GM18505 (cell line): ENCODE measurements around the gene RNF11.
A peak's percentile ranks its signal among the peaks of the same experiment; 100 is the strongest.
"Not testable (repeated sequence)": the region's sequence is repeated elsewhere in the genome, so short reads cannot be mapped to it uniquely, and the experiment has no call there.

Source experiments
- ATAC-seq: cut with Tn5 transposase; IDR thresholded peaks from one replicate; pipeline ENCODE4 v1.9.1; 2021; ENCODE audit not compliant: unreplicated experiment
- POLR2A ChIP-seq: IDR thresholded peaks from 4 replicates; pipeline ENCODE4 v1.6.1; 2011; ENCODE audit warnings: borderline replicate concordance; ENCODE audit not compliant: insufficient read depth, insufficient read length; ENCODE audit errors: extremely low read depth

The RNF11 gene

DNA sequence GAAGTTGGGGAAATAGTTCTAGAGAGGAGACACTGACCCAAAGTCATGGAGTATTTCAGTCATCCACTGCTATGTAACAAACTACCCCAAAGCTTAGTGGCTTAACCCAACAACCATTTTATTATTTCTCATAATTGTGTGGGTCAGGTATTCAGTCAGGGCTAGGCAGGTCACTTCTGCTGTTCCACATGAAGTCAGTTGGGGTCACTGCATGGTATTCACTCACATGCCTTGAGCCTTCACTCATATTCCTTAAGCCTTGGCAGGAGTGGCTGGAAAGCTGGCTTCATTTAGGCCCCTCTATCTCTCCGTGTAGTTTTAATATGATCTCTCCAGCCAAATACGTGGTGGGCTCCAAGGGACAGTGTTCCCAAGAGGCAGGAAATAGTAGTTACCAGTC lies 17.5 kb upstream of the RNF11 start:
- no peak for ATAC-seq
- no peak for TF ChIP-seq POLR2A

DNA sequence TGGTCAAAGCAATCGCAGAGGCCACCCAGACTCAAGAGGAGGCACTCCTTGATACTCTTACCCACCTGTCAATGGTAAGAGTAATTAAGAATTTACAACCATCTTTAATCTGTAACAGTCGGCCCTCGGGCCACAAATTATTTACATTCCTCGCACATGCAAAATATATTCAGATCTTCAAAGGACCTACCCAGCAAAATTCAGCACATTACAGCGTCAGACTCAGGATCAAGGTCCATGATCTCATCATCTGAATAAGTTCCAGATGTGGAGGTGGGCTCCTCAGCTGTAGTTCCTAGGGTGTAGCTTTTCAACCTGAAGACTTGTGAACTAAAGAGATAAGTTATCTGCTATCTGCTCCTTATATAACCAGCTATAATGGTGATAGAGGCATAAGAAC lies 17.1 kb upstream of the RNF11 start:
- no peak for ATAC-seq
- no peak for TF ChIP-seq POLR2A

DNA sequence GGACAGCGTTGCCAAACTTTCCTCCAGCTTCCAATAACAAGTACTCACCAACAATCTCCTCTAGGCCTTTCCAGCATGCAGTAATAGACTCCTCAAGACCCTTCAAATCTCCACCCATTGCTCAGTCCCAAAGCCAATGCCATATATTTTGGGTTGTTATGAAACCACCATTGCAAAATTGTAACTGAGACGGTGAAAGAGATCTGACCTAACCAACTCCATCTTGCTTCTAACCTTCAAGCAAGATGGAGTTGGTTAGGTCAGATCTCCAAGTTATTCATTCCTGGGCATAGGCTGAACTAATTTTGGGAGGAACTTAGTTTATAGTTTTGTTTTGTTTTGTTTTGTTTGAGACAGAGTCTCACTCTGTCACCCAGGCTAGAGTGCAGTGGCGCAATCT lies 14.5 kb upstream of the RNF11 start:
- not testable (repeated sequence) for ATAC-seq

DNA sequence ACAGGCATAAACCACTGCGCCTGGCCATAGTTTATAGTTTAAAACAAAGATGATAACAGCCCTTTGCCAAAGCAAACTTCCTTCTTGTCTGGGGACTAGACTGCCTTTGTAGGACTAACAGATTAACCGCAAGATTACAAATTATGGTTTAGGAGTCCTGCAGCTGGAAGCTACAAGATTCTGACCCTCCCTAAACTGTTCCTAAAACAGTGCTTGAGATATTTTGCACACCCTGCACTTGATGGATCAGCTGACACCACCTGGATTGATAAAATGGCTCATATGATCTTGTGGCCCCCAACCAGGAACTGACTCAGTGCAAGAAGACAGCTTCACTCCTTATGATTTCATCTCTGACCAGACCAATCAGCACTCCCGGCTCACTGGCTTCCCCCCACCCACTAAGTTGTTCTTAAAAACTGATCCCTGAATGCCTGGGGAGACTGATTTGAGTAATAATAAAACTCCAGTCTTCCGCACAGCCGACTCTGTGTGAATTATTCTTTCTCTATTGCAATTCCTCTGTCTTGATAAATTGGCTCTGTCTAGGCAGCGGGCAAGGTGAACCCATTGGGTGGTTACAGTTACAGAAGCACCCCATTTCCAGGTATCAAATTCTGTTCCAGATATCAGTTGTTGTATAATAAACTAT lies 13.8 kb upstream of the RNF11 start:
- no peak for ATAC-seq
- no peak for TF ChIP-seq POLR2A

DNA sequence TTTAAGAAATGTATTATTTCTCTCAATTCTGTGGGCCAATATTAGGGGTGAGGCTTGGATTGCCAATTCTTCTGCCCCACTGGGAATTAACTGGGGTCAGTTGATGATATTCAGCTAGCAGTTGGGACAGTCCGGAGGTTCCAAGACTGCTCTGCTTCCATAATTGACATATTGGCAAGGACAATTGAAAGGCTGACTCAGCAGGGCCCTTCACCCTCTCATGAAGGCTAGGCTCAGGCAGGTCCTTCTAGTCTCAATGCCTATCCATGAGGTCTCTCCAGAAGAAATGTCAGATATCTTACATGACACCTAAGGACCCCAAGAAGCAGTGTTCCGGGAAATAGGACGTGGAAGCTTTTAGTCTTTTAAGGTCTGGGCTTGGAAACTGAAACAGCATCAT lies 13.3 kb upstream of the RNF11 start:
- no peak for TF ChIP-seq POLR2A
- ATAC-seq, result no peak

DNA sequence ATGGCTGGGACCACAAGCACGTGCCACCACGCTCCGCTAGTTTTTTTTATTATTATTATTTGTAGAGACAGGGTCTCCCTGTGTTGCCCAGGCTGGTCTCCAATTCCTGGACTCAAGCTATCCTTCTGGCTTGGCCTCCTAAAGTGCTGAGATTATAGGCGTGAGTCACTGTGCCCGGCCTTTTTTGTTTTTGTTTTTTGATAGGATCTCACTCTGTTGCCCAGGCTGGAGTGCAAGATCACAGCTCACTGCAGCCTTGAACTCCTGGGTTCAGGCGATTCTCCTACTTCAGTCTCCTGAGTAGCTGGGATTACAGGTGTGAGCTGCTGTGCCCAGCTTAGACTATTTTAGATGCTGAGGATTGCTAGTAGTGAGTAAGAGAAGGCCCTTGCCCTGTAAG lies 11.8 kb upstream of the RNF11 start:
- no peak for TF ChIP-seq POLR2A
- ATAC-seq, result no peak

DNA sequence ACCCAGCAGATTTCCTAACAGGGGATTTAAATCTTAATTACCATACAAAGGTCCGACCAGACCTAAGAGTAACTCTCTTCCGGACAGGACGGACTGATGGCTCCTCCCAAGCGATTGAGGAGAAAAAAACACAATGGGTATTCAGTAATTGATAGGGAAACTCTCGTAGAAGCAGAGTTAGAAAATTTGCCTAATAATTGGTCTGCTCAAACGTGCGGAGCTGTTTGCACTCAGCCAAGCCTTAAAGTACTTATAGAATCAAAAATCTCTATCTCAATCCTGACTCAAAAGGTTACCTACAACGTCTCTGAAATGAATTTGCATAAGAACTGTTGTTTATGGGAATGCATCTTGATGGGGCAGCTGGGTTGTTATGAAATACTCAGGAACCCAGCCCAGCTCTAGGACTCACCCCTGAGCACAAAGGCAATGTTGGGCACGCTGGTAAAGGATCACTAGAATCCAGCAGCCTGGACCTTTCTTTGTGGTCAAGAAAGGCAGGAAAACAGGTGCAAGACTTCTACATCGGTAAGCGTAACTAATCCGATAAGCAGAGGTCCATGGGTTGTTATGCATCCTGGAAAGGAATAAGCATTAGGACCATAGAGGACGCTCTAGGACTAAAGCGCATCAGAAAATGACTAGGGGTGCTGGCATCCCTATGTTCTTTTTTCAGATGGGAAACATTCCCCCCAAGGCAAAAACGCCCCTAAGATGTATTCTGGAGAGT lies 8.7 kb upstream of the RNF11 start:
- ATAC-seq, result not testable (repeated sequence)

DNA sequence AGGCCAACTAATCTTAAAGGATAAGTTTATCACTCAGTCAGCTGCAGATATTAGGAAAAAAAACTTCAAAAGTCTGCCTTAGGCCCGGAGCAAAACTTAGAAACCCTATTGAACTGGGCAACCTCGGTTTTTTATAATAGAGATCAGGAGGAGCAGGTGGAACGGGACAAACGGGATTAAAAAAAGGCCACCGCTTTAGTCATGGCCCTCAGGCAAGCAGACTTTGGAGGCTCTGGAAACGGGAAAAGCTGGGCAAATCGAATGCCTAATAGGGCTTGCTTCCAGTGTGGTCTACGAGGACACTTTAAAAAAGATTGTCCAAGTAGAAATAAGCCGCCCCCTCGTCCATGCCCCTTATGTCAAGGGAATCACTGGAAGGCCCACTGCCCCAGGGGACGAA lies 7.6 kb upstream of the RNF11 start:
- not testable (repeated sequence) for ATAC-seq

DNA sequence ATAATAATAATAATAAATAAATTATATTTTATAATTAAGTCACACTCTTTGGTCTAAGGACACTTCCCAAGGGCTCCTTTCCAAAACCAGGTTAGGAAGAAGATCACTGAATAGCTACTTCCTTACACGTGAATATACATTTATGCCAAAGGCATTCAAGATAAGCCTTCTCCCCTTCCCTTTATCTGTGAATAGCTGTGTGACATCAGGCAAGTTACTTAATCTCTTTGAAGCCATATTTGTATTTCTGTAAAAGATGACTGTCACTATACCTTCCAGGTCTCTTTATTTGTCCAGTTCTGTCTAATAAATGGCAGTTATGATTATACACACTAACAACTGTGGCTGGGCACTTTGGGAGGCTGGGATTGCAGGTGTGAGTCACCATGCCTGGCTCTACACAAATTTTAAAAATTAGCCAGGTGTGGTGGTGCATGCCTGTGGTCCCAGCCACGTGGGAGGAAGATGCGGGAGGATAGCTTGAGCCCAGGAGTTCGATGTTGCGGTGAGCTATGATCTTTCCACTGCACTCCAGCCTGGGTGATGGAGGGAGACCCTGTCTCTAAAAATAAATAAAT lies 5.5 kb upstream of the RNF11 start:
- ATAC-seq, result no peak
- no peak for TF ChIP-seq POLR2A

DNA sequence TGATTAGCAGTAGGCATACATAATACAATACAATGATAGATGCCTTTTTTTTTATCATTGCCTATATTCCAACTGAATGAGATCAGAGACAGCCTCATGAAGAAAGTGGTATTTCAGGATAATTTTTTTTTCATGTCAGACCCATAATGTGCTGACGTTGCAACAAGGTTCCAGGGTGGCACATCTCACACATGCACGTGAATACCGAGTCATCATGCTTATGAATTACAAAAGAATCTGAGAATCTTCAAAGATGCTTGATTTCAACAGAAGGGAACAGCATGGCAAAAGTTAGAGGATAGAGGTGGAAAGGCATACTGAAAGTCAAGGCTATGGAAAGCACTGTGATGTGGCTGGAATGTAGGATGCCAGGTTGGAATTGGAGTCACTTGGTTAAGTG lies 5.0 kb upstream of the RNF11 start:
- TF ChIP-seq POLR2A, result no peak
- no peak for ATAC-seq

DNA sequence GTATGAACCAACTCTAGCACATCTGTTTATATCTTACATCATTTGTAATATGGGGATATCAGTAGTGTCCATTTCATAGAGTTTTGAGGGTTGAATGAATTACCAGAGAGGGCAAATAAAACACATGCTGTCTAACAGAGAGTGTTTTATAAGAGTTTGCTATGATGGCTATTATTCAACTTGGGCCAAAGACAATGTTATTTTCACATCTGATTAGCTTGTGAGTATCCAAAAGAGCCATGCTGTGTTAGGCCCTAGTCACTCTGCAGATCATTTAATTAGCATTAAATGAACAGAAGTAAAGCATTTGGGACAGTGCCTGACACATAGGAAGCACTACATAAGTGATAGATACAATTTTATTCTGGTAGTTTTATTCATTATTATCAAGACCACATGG lies 4.2 kb upstream of the RNF11 start:
- TF ChIP-seq POLR2A, result no peak
- no peak for ATAC-seq

DNA sequence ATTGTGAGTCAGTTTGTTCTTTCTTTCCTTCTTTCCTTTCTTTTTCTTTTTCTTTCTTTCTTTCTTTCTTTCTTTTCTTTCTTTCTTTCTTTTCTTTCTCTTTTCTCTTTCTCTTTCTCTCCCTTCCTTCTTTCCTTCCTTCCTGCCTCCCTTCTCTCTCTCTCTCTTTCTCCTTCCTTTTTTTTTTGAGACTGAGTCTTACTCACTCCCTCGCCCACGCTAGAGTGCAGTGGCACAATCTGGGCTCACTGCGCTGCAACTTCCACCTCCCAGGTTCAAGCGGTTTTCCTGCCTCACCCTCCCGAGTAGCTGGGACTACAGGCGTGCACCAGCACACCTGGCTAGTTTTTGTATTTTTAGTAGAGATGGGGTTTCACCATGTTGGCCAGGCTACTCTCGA lies 1.8 kb upstream of the RNF11 start:
- ATAC-seq, result not testable (repeated sequence)

DNA sequence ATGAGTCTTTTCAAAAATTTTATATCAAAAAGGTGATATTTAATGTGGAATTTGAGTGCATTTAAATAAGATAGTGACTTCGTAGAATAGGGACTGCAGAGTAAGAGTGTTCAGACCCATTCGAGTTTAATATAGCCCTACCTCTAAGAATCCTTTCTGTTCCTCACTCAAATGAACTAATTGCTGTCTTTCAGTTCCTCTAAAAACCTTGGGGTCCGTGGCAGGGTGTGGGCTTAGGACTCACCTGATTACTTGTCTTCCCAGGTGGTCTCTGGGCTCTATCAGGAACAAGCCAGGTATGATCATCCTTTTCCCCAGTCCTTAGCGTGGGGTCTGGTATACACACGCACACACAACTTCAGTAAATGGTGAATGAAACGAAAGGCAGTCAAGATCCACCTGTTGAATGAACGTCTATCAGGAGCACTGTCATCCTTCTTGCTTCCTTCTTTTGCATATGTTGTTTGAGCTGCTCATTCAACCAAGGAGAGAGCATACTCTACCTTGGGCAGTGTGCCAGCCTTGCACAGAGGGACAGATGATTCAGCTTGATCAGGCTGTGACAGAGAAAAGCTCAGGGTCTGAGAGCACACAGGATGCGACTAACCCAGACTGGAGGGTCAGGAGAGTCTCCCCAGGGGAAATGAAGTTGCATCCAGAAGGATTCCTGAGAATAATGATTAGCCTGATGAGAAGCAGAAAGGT lies 1.2 kb upstream of the RNF11 start:
- TF ChIP-seq POLR2A, result peak; percentile 26
- peak; percentile 60 for ATAC-seq
